Fibroblast of mammary gland (primary cell): Measurements from ENCODE around the gene TNS3.
"Not testable (repeated sequence)": the region's sequence is repeated elsewhere in the genome, so short reads cannot be mapped to it uniquely, and the experiment has no call there.

Experiments
- DNase-seq: peaks from one replicate; pipeline ENCODE4 v3.0.0-alpha.2; 2010; ENCODE audit warnings: low read depth
- H3K4me3 ChIP-seq: 2 replicates; pipeline ENCODE4 v1.5.1; 2011; ENCODE audit warnings: low read depth, mild to moderate bottlenecking, low read length, moderate library complexity; ENCODE audit not compliant: control insufficient read depth
- CTCF ChIP-seq: conservative IDR thresholded peaks from 2 replicates; pipeline ENCODE4 v1.5.1; 2011; ENCODE audit warnings: low read depth, low read length, inconsistent platforms; ENCODE audit not compliant: control insufficient read depth, insufficient read depth

The TNS3 gene

DNA sequence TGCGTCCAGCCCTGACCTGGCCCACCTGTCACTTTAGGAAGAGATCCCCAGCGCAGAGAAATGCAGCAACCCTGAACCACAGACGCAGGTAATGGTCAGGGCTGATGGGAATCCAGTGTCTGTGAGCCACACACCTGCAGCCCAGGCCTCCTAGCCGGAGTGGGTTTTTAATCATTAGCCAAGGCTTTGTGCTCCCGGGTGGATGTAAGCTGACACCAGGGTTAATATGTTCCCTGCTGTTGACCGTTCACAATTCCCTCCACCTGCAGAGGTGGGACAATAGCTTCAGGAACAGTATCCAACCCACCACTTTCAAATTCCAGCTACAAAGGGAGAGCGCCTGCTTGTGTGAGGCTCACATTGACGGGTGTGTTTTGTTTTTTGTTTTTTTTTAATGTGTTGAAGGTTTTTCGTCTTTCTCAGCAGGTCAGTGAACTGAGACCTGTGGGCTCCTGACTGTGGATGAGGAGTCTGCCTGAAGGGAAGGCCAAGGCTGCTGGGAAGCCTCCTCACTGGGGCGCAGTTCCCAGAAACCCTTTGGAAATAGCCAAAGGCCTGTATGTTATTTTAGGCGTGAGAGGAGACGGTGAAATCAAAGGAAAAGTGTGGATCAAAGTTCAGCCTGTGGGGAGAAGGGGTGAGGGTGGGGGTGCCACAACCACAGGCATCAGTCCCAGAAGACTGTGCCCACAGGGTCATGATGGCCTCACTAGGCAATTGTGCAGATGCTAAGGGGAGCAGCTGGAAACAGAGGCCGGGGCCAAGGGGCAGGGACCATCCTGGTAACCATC lies 111.1 kb downstream of the TNS3 start:
- DNase-seq: peak; percentile 18
- no peak overlapping the region for H3K4me3 ChIP-seq
- no peak for TF ChIP-seq CTCF

GRCh38 chr7:47469846-47470245 lies 112.1 kb downstream of the TNS3 start:
- H3K4me3 ChIP-seq, DNase-seq: not testable (repeated sequence)

GRCh38 chr7:47466832-47467231 lies 115.1 kb downstream of the TNS3 start:
- no peak overlapping the region for H3K4me3 ChIP-seq
- no peak for DNase-seq
- no peak for TF ChIP-seq CTCF

DNA sequence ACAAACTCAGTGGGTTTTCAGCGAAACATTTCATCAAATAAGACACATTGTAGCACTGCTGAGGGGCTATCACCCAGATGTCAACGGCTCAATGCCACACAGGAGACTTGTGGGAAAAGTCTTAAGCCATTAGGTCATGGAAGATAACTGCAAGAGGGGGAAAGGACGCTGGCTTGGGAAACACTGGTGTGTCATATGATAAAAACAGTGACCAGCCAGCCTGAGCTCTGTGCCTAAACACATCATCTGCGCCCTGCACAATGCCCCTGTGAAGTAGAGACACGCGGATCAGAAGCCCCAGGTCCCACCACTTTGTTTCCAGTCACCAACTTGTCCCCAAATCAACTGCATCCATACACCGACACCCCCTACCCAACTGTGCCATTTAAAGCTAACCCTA lies 116.7 kb downstream of the TNS3 start:
- no peak overlapping the region for H3K4me3 ChIP-seq
- no peak for TF ChIP-seq CTCF
- DNase-seq: no peak

DNA sequence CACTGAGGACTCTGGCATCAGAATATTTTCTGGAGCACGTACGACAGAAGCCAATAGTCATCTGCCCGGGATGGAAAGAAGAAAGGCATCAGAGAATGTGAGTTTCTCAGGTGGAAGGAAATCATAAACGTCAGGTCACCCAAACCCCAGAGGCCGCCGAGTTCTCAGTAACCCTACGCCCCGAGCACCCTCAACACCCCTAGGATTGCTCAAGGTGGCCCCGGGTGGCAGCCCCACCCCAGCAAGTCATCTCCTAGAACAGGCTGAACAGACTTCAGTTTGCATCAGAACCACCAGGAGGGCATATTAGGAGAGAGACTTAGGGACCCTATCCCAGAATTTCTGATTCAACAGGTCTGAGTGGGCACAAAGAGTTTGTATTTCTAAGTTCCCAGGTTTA lies 117.6 kb downstream of the TNS3 start:
- no peak overlapping the region for H3K4me3 ChIP-seq
- no peak for DNase-seq
- TF ChIP-seq CTCF: no peak

- no peak for DNase-seq
- no peak overlapping the region for H3K4me3 ChIP-seq
- TF ChIP-seq CTCF: no peak
These were observed 120.2 kb downstream of the TNS3 start for GRCh38 chr7:47461746-47462145.

GRCh38 chr7:47461161-47461560 lies 120.8 kb downstream of the TNS3 start:
- TF ChIP-seq CTCF: no peak
- peak; percentile 72 for DNase-seq
- H3K4me3 ChIP-seq: no peak overlapping the region
